NT2/D1 (cell line): ENCODE data around the gene CCNJL.

ENCODE experiments used
- YY1 ChIP-seq: IDR thresholded peaks from 2 replicates; pipeline ENCODE4 v1.6.1; 2011; ENCODE audit not compliant: insufficient read length, insufficient read depth
- ZNF274 ChIP-seq: IDR thresholded peaks from 2 replicates; pipeline ENCODE4 v1.6.1; 2011; ENCODE audit warnings: mild to moderate bottlenecking, low read depth, low read length

GRCh38 chr5:160296496-160296895 lies 15.9 kb downstream of the CCNJL start:
- TF ChIP-seq YY1, result no peak
- no peak for TF ChIP-seq ZNF274
